C4-2B (cell line): ENCODE measurements around the gene PDLIM5.

Experiments
- CTCF ChIP-seq: fragments of 450-650 bp; conservative IDR thresholded peaks from 2 replicates; pipeline ENCODE4 v1.5.1; 2017; ENCODE audit warnings: mild to moderate bottlenecking
- ZFX ChIP-seq: fragments of 450-650 bp; IDR thresholded peaks from 2 replicates; pipeline ENCODE4 v1.6.1; 2017

GRCh38 chr4:94603170-94603747, 151.5 kb downstream of the PDLIM5 start:
- no peak for TF ChIP-seq ZFX
- no peak for TF ChIP-seq CTCF
